GM10248 (cell line): Measurements from ENCODE around the gene ZYG11B.
"Not testable (repeated sequence)": the region's sequence is repeated elsewhere in the genome, so short reads cannot be mapped to it uniquely, and the experiment has no call there.

Experiments used
- CTCF ChIA-PET: fragments of 300-600 bp; sonication (Branson Sonifier 250); formaldehyde crosslinking; extraction: SDS; loops from one replicate; lab custom pipeline; 2021; ENCODE audit warnings: antibody characterized with exemption; lab: Yijun Ruan, JAX
- POLR2A ChIA-PET: fragments of 350-650 bp; sonication (Branson Sonifier 250); formaldehyde crosslinking; extraction: SDS; loops from one replicate; lab custom pipeline; 2020; ENCODE audit warnings: antibody characterized with exemption; lab: Yijun Ruan, JAX
- DNase-seq: peaks from one replicate; pipeline ENCODE4 v3.0.0; 2012; ENCODE audit errors: extremely low spot score
- CTCF ChIP-seq: IDR thresholded peaks from 2 replicates; pipeline ENCODE4 v1.5.1; 2012; ENCODE audit warnings: mild to moderate bottlenecking, low read depth; ENCODE audit errors: extremely low read depth, missing control alignments, control extremely low read depth

The ZYG11B gene

DNA sequence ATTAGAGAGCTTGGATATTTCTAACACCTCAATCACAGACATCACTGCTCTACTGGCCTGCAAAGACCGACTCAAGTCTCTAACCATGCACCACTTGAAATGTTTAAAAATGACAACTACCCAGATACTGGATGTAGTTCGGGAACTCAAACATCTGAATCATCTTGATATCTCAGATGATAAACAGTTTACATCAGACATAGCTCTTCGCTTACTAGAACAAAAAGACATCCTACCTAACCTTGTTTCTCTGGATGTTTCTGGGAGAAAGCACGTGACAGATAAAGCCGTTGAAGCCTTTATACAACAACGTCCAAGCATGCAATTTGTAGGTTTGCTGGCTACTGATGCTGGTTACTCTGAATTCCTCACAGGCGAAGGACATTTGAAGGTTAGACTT lies 45.1 kb downstream of the ZYG11B start:
- ChIA-PET CTCF (interaction anchor here (1.9 kb wide), 1 partner anchor 10 kb away, joined by 6 read pairs; no protein-coding TSS in a partner anchor), POLR2A (no interaction called here)
- no peak for TF ChIP-seq CTCF
- DNase-seq, result no peak

DNA sequence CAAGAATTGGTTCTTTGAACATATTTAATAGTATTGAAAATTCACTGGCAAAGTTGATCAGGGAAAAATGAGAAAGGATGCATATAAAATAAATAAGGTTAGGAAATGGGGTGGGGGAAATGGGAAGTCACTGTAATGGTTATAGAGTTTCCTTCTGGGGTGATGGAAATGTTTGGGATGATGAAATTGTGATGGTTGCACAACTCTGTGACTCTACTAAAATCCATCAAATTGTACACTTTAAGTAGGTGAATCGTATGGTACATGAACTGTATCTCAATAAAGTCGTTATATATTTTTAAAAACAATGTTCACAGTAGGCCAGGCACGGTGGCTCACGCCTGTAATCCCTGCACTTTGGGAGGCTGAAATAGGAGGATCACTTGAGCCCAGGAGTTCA lies 59.9 kb downstream of the ZYG11B start:
- POLR2A ChIA-PET, result no interaction called here
- CTCF ChIA-PET, result no interaction called here
- no peak for TF ChIP-seq CTCF
- DNase-seq, result no peak

DNA sequence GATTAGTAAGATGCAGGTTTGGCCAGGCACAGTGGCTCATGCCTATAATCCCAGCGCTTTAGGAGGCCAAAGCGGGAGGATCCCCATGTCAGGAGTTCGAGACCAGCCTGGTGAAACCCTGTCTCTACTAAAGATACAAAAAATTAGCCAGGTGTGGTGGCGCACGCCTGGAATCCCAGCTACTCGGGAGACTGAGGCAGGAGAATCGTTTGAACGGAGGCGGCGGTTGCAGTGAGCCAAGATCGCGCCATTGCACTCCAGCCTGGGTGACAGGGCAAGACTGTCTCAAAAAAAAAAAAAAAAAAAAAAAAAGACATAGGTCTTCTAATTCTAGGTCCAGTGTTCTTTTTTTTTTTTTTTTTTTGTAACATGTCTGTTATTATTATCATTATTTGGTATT lies 64.2 kb downstream of the ZYG11B start:
- POLR2A ChIA-PET, result not testable (repeated sequence)

DNA sequence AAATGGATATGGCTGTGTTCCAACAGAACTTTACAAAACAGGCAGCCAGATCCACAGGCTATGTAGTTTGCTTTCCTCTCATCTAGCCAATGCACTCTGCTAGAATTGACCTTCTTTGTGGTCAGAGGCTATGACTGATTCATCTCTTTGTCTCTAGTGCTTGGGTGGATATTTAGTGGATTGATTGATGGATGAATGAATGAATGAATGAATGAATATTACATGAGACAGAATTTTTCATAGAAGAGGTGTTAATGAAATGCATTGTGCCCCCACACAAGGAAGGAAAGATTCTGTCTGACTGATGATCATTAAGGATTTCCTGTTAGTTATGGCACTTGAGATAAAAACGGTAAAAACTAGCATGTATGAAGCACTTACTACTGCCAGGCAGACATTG lies 65.8 kb downstream of the ZYG11B start:
- CTCF ChIA-PET, result interaction anchor here (0.6 to 1.4 kb wide), 3 partner anchors 9 to 25 kb away, joined by 3 read pairs; no protein-coding TSS in a partner anchor
- POLR2A ChIA-PET, result no interaction called here
- no peak for TF ChIP-seq CTCF
- DNase-seq, result no peak

More for the DNA sequence above, 64.2 kb downstream of the ZYG11B start:
- DNase-seq, CTCF ChIA-PET: not testable (repeated sequence)

- DNase-seq, CTCF ChIA-PET: not testable (repeated sequence)
- POLR2A ChIA-PET, result interaction anchor here (0.6 kb wide), 1 partner anchor 106 kb away, joined by 6 read pairs; no protein-coding TSS in a partner anchor
Observed at GRCh38 chr1:52793717-52794116, 67.5 kb downstream of the ZYG11B start.

GRCh38 chr1:52795464-52795863 lies 69.2 kb downstream of the ZYG11B start:
- ChIA-PET POLR2A (no interaction called here), CTCF (interaction anchor here (1.0 to 1.2 kb wide), 2 partner anchors 13 to 15 kb away, joined by 3 to 4 read pairs; no protein-coding TSS in a partner anchor)
- no peak for DNase-seq
- TF ChIP-seq CTCF, result no peak

DNA sequence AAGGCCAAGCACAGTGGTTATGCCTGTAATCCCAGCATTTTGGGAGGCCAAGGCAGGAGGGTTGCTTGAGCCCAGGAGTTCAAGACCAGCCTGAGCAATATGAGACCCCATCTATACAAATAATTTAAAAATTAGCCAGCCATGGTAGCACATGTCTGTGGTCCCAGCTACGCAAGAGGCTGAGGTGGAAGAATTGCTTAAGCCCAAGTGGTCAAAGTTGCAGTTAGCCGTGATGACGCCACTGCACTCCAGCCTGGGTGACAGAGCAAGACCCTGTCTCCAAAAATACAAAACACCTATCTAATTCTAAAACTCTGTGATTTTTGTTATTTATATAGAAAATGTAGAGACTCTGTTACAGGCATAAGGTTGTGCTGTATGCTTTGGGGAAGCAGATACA lies 72.1 kb downstream of the ZYG11B start:
- DNase-seq, result no peak
- POLR2A ChIA-PET, result no interaction called here
- CTCF ChIA-PET, result no interaction called here
- no peak for TF ChIP-seq CTCF

DNA sequence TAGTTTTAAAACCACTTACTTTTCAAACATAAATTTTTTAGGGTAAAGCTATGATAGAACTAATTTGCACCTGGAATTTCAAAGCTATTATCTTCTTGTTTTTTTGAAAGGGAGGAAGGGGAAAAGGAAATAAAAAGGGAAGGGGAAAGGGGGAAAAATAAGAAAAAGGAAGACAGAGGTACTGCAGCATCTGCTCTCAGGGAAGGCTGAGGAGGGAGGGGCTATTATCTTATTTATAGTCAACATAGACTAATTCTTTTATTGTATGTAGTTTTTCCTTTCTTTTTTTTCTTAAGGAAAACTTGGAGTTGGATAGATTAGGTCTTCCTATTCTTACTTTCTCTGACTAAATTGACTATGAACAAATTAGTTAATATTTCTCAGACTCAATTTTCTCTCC lies 74.8 kb downstream of the ZYG11B start:
- CTCF ChIA-PET, result interaction anchor here (0.9 to 2.1 kb wide), 3 partner anchors 12 to 41 kb away, joined by 3 to 7 read pairs (median 3); partner anchors contain the start of gene ZYG11A
- no peak for TF ChIP-seq CTCF
- POLR2A ChIA-PET, result no interaction called here
- no peak for DNase-seq

DNA sequence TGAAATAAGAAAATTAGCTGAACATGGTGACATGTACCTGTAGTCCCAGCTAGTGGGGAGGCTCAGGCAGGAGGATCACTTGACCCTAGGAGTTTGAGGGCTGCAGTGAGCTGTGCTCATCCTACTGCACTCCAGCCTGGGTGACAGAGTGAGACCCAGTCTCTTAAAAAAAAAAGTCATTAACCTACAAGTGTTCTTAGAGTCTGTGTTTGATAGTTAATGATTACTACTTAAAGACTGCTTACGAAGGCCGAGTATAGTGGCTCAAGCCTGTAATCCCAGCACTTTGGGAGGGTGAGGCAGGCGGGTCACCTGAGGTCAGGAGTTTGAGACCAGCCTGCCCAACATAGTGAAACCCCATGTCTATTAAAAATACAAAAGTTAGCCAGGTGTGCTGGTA lies 77.8 kb downstream of the ZYG11B start:
- DNase-seq, POLR2A ChIA-PET, CTCF ChIA-PET: not testable (repeated sequence)
